ENCODE results near the gene PCDH1.

- TF ChIP-seq ZFAT (CRISPR knock-in tag; conservative IDR thresholded peaks at IDR 0.05) (no peak), MYNN (CRISPR knock-in tag; IDR thresholded peaks at IDR 0.05; ENCODE audit: low read depth) (no peak), NR2C2 (CRISPR knock-in tag; IDR thresholded peaks at IDR 0.05; ENCODE audit: borderline replicate concordance) (no peak), ZNF18 (CRISPR knock-in tag; IDR thresholded peaks at IDR 0.05; ENCODE audit: insufficient replicate concordance) (no peak), SP1 (IDR thresholded peaks at IDR 0.05) (no peak), SP1 (CRISPR knock-in tag; IDR thresholded peaks at IDR 0.05) (no peak)
Measured at GRCh38 chr5:141811287-141812155, 66.7 kb downstream of the PCDH1 start.
